GM04503 (cell line): ENCODE measurements around the gene PRAMEF18.
"Not testable (repeated sequence)": the region's sequence is repeated elsewhere in the genome, so short reads cannot be mapped to it uniquely, and the experiment has no call there.

Experiments
- DNase-seq: peaks from one replicate; pipeline ENCODE4 v3.0.0-alpha.2; 2012; ENCODE audit warnings: low read depth

The PRAMEF18 gene

DNA sequence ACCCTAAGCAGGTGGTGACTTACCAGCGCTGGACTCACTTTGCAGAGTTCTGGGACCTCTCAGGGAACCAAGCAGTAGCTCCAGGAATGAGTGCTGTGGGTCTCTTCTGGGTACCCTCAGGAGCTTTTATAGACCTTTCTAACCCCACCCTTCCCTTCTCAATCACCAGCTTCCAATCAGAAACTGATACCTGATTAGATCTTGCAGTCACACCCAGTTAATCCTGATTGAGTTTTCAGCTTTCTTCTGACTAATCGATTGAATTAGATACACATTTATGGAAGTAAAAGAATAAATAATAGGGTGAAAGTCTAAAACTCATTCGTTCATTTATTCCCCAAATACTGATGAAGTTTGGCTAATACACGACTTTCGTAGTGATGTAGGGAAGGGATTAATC lies 24.6 kb downstream of the PRAMEF18 start, which contains the start of gene PRAMEF13:
TSS of gene PRAMEF13 (minus strand) at position 101 of the 400 bp plus-strand sequence. CDS start 1,820 bp downstream, outside the sequence.
- DNase-seq, result not testable (repeated sequence)
